GM12878 (cell line): ENCODE results near the gene CDC123. TPM values are rescaled to one million over a fixed set of nuclear protein-coding genes. Genes with fewer than 3 reads are reported as not detected.

Source experiments
- ATAC-seq: fragments of 200-7000 bp; cut with Tn5 transposase; 3 replicates; pipeline ENCODE4 v1.9.1; 2020; ENCODE audit warnings: mild to moderate bottlenecking, moderate library complexity
- BruUV-seq: library from RNA; stranded (reverse); fragments of 400-500 nt; replicated peaks from 2 replicates; lab custom pipeline; 2021; lab: Mats Ljungman, UMichigan
- CTCF ChIA-PET: fragments of 300-600 bp; sonication (Branson Sonifier 250); formaldehyde crosslinking; extraction: SDS; loops from one replicate; lab custom pipeline; 2021; ENCODE audit warnings: inconsistent platforms; lab: Yijun Ruan, JAX
- POLR2A ChIA-PET: fragments of 350-600 bp; formaldehyde crosslinking; extraction: SDS; loops from one replicate; lab custom pipeline; 2021; ENCODE audit warnings: inconsistent platforms; lab: Charles Lee
- RAD21 ChIA-PET: fragments of 300-600 bp; sonication (Branson Sonifier 250); formaldehyde crosslinking; loops from one replicate; lab custom pipeline; 2023; ENCODE audit warnings: antibody characterized with exemption; ENCODE audit not compliant: unreplicated experiment; lab: Charles Lee
- SMC1A ChIA-PET: fragments of 300-600 bp; sonication (Branson Sonifier 250); formaldehyde crosslinking; loops from one replicate; lab custom pipeline; 2023; ENCODE audit not compliant: unreplicated experiment, uncharacterized antibody; lab: Charles Lee
- DNase-seq: peaks from one replicate; pipeline ENCODE4 v3.0.0-alpha.2; 2011; ENCODE audit warnings: low read depth, low spot score
- FAIRE-seq: peaks from 3 replicates; lab custom pipeline; 2011; peaks lifted over from hg19 to GRCh38; lab: Jason Lieb, UNC
- H2AFZ ChIP-seq: 2 replicates; pipeline ENCODE4 v1.6.0; 2011; ENCODE audit warnings: low read depth, low read length, control low read depth; ENCODE audit not compliant: control insufficient read depth
- H3K27ac ChIP-seq: 2 replicates; pipeline ENCODE4 v1.5.1; 2011; ENCODE audit warnings: control low read depth; ENCODE audit not compliant: control insufficient read depth, insufficient read depth
- H3K27me3 ChIP-seq, 2 experiments: replicated peaks in 1 of 2; 2 replicates each; pipeline versions ENCODE4 v1.6.0 to v1.6.1; 2011; ENCODE audit warnings: low read length in 1 of 2; ENCODE audit not compliant: control insufficient read depth in 2 of 2, insufficient read depth in 2 of 2
- H3K36me3 ChIP-seq, 2 experiments: 2 replicates each; pipeline ENCODE4 v1.5.1; 2011; ENCODE audit warnings: low read length in 1 of 2; ENCODE audit not compliant: control insufficient read depth in 2 of 2, insufficient read depth in 2 of 2
- H3K4me1 ChIP-seq: 2 replicates; pipeline ENCODE4 v1.6.1; 2011; ENCODE audit warnings: mild to moderate bottlenecking, low read length, moderate library complexity, mixed read lengths; ENCODE audit not compliant: control insufficient read depth, insufficient read depth
- H3K4me2 ChIP-seq: 2 replicates; pipeline ENCODE4 v1.6.0; 2011; ENCODE audit warnings: control low read depth; ENCODE audit not compliant: control insufficient read depth, insufficient read depth
- H3K4me3 ChIP-seq: fragments of 200-600 bp; sonication (generic); 2 replicates; pipeline ENCODE4 v1.5.1; 2016
- H3K79me2 ChIP-seq: 2 replicates; pipeline ENCODE4 v1.6.0; 2011; ENCODE audit warnings: low read length; ENCODE audit not compliant: control insufficient read depth, insufficient read depth
- H3K9ac ChIP-seq: 2 replicates; pipeline ENCODE4 v1.8.0; 2011; ENCODE audit warnings: low read length, control low read depth, mixed read lengths; ENCODE audit not compliant: control insufficient read depth, insufficient read depth
- H3K9me3 ChIP-seq: replicated peaks from 3 replicates; pipeline ENCODE4 v1.5.1; 2011; ENCODE audit warnings: mild to moderate bottlenecking, low read length; ENCODE audit not compliant: control insufficient read depth, insufficient read depth
- H4K20me1 ChIP-seq: 2 replicates; pipeline ENCODE4 v1.6.0; 2011; ENCODE audit not compliant: control insufficient read depth, insufficient read depth
- EGR1 ChIP-seq, 2 experiments: IDR thresholded peaks; 1 replicate in 1 of 2; 2 replicates in 1 of 2; pipeline ENCODE4 v1.6.1; 2011 to 2012; ENCODE audit warnings: low read depth in 2 of 2, low read length in 2 of 2, borderline replicate concordance in 1 of 2, mild to moderate bottlenecking in 1 of 2, moderate library complexity in 1 of 2
- EP300 ChIP-seq, 2 experiments: fragments of 150-350 bp in 1 of 2; IDR thresholded peaks; 2 replicates each; pipeline ENCODE4 v1.6.1; 2011 to 2012; ENCODE audit warnings: low read depth in 2 of 2, low read length in 2 of 2, borderline replicate concordance in 1 of 2, improper control_type of control experiment in 1 of 2, inconsistent platforms in 1 of 2; ENCODE audit not compliant: control insufficient read depth in 1 of 2
- KDM1A ChIP-seq: fragments of 200-600 bp; sonication (generic); IDR thresholded peaks from 2 replicates; pipeline ENCODE4 v1.6.1; 2016; ENCODE audit warnings: borderline replicate concordance
- MEF2B ChIP-seq: fragments of 450-650 bp; IDR thresholded peaks from 2 replicates; pipeline ENCODE4 v1.6.1; 2018; ENCODE audit warnings: mild to moderate bottlenecking, moderate library complexity; ENCODE audit not compliant: partially characterized antibody, poor library complexity, severe bottlenecking
- PML ChIP-seq: IDR thresholded peaks from 2 replicates; pipeline ENCODE4 v1.6.1; 2012; ENCODE audit warnings: low read length, inconsistent platforms
- RAD21 ChIP-seq: IDR thresholded peaks from 2 replicates; pipeline ENCODE4 v1.6.1; 2011; ENCODE audit warnings: mild to moderate bottlenecking, low read depth, low read length, moderate library complexity; ENCODE audit not compliant: insufficient read depth
- SPI1 ChIP-seq: IDR thresholded peaks from 2 replicates; pipeline ENCODE4 v1.6.1; 2011; ENCODE audit warnings: low read depth, mild to moderate bottlenecking, low read length, moderate library complexity, borderline replicate concordance; ENCODE audit not compliant: insufficient read depth
- SRF ChIP-seq, 2 experiments: IDR thresholded peaks; 2 replicates each; pipeline ENCODE4 v1.6.1; 2011; ENCODE audit warnings: low read depth in 2 of 2, low read length in 2 of 2, mild to moderate bottlenecking in 1 of 2, moderate library complexity in 1 of 2
- USF1 ChIP-seq: IDR thresholded peaks from 2 replicates; pipeline ENCODE4 v1.6.1; 2011; ENCODE audit warnings: borderline replicate concordance, low read depth, mild to moderate bottlenecking, moderate library complexity, mixed read lengths, low read length; ENCODE audit not compliant: insufficient read depth; ENCODE audit errors: extremely low read length
- WRNIP1 ChIP-seq: IDR thresholded peaks from 2 replicates; pipeline ENCODE4 v1.6.1; 2011; ENCODE audit warnings: low read depth, low read length, improper control_type of control experiment, borderline replicate concordance
- whole genome bisulfite sequencing: methylation state at CpG from one replicate; pipeline ENCODE4 v1.1.6; 2016; ENCODE audit warnings: low lambda C conversion rate; ENCODE audit not compliant: insufficient replicate concordance, insufficient coverage; ENCODE audit errors: missing lambda C conversion rate; 5-methylcytosine and 5-hydroxymethylcytosine counted together
- in situ Hi-C: fragments of 300-500 bp; cut with MboI; formaldehyde crosslinking; loops from 9 replicates; pipeline ENCODE4 v1.14.3; 2018; ENCODE audit warnings: mixed read lengths
- intact Hi-C: fragments of 100-400 bp; cut with micrococcal nuclease; formaldehyde crosslinking; loops from one replicate; pipeline ENCODE4 v1.14.2; 2022; ENCODE audit not compliant: unreplicated experiment
- polyA plus RNA-seq, 11 experiments: library from polyadenylated mRNA; depleted of rRNA in 4 of 11; unstranded in 6 of 11; stranded (reverse) in 5 of 11; fragments of >200 nt; fragmentation: Nextera tagmentation in 4 of 11; fragmentation: Illumina TruSeq in 1 of 11; extraction: Ambion mirVana in 4 of 11; extraction: Trizol in 1 of 11; gene quantifications; 1 replicate in 1 of 11; 2 replicates in 10 of 11; pipeline versions ENCODE4 v1.2.1 to v1.2.3, GENCODE V29; 2011 to 2016; ENCODE audit warnings: inconsistent platforms in 2 of 11, missing spikeins in 2 of 11, low read depth in 1 of 11
- total RNA-seq, 4 experiments: library from RNA; depleted of rRNA in 3 of 4; stranded (reverse); fragments of >200 nt in 3 of 4; fragmentation: Illumina TruSeq in 1 of 4; extraction: Trizol in 1 of 4; gene quantifications; 2 replicates each; pipeline versions ENCODE4 v1.2.1 to v1.2.3, GENCODE V29; 2013 to 2021

Gene CDC123
- total and polyA plus RNA-seq, 10 of the 15 experiments (the other 5 are each of a cell fraction or from before 2014, with no cell fraction given), result 128 to 360 (median 209) TPM

- POLR2A ChIA-PET, result interaction anchor here (0.8 kb wide), 1 partner anchor 13 kb away, joined by 3 read pairs; no protein-coding TSS in a partner anchor
- no peak overlapping the region for H3K4me2 ChIP-seq
- CTCF ChIA-PET, result interaction anchor here (0.6 kb wide), 1 partner anchor 23 kb away, joined by 3 read pairs; no protein-coding TSS in a partner anchor
- FAIRE-seq (no peak), ATAC-seq (no peak), DNase-seq (no peak)
- no peak overlapping the region for H2AFZ ChIP-seq
- no peaks in the 10 kb centered on the region for H3K27me3 ChIP-seq
- SMC1A ChIA-PET, result interaction anchor here (1.1 kb wide), 1 partner anchor 15 kb away, joined by 3 read pairs; no protein-coding TSS in a partner anchor
- 96% methylated on average over 11 of the region's 11 CpGs for WGBS
- no TSS peak for BruUV-seq
- H3K36me3 ChIP-seq, result no peaks in the 10 kb centered on the region
- RAD21 ChIA-PET, result interaction anchor here (1.3 kb wide), 1 partner anchor 70 kb away, joined by 5 read pairs; the partner anchor contains the start of gene CAMK1D
- H3K79me2 ChIP-seq, result no peaks in the 10 kb centered on the region
- TF ChIP-seq MEF2B, result no peak
- TF ChIP-seq PML, result no peak
- no peak for TF ChIP-seq SRF (IDR thresholded peaks at IDR 0.05; ENCODE audit: low read depth in 2 of 2, low read length in 2 of 2)
- TF ChIP-seq RAD21, result no peak
- intact Hi-C loops (no loop called here), in situ Hi-C loops (no loop called here)
- H3K9ac ChIP-seq, result no peak overlapping the region
- H3K4me3 ChIP-seq, result no peak overlapping the region
- peaks cover 3% of the 10 kb centered on the region; the same call in 1 of the 2 replicates for H3K4me1 ChIP-seq
- H3K9me3 ChIP-seq, result no peaks in the 10 kb centered on the region
- H3K27ac ChIP-seq, result no peak overlapping the region
- H4K20me1 ChIP-seq, result no peaks in the 10 kb centered on the region
These were observed 83.3 kb downstream of the CDC123 start for GRCh38 chr10:12279281-12279680.

- no peaks in the 10 kb centered on the region for H3K36me3 ChIP-seq
- POLR2A ChIA-PET, result interaction anchor here (0.6 to 0.7 kb wide), 2 partner anchors 10 to 383 kb away, joined by 3 to 5 read pairs; no protein-coding TSS in a partner anchor
- no peak overlapping the region for H3K4me3 ChIP-seq
- CTCF ChIA-PET, result no interaction called here
- TF ChIP-seq EGR1 (IDR thresholded peaks at IDR 0.05; ENCODE audit: borderline replicate concordance in 1 of 2, low read depth in 2 of 2, low read length in 2 of 2) (no peak), EP300 (IDR thresholded peaks at IDR 0.05; ENCODE audit: borderline replicate concordance in 1 of 2, control insufficient read depth in 1 of 2, low read depth in 2 of 2, low read length in 2 of 2) (no peak), SPI1 (no peak), KDM1A (no peak), WRNIP1 (no peak), USF1 (no peak)
- RAD21 ChIA-PET, result no interaction called here
- H3K79me2 ChIP-seq, result no peaks in the 10 kb centered on the region
- SMC1A ChIA-PET, result interaction anchor here (1.0 kb wide), 1 partner anchor 24 kb away, joined by 3 read pairs; no protein-coding TSS in a partner anchor
- H2AFZ ChIP-seq, result no peak overlapping the region
- no peak overlapping the region for H3K4me2 ChIP-seq
- in situ Hi-C loops (no loop called here), intact Hi-C loops (no loop called here)
- no peak overlapping the region for H3K9ac ChIP-seq
- no peaks in the 10 kb centered on the region for H3K4me1 ChIP-seq
- no peaks in the 10 kb centered on the region for H3K27me3 ChIP-seq
- no peak for DNase-seq
- no peaks in the 10 kb centered on the region for H3K9me3 ChIP-seq
- WGBS, result 92% methylated on average over 10 of the region's 10 CpGs
- no TSS peak for BruUV-seq
- no peak for ATAC-seq
- FAIRE-seq, result no peak
- no peaks in the 10 kb centered on the region for H4K20me1 ChIP-seq
- H3K27ac ChIP-seq, result no peak overlapping the region
These were observed 91.8 kb downstream of the CDC123 start for GRCh38 chr10:12287772-12288171.
